Inflammatory macrophage (primary cell): Measurements from ENCODE around the gene NELL2.

Experiments used
- DNase-seq, 2 donors: peaks; one replicate each; pipeline ENCODE4 v3.0.0-alpha.2; 2020 to 2022

NELL2 gene

GRCh38 chr12:44589697-44590096 lies 286.4 kb downstream of the NELL2 start:
- DNase-seq: no peak

GRCh38 chr12:44588651-44589050 lies 287.5 kb downstream of the NELL2 start:
- no peak for DNase-seq

- no peak for DNase-seq
These were observed 291.5 kb downstream of the NELL2 start for GRCh38 chr12:44584625-44585024.

- DNase-seq: no peak
These were observed 293.6 kb downstream of the NELL2 start for GRCh38 chr12:44582521-44582920.

- no peak for DNase-seq
These were observed 294.4 kb downstream of the NELL2 start for GRCh38 chr12:44581642-44582242.

- no peak for DNase-seq
These were observed 301.5 kb downstream of the NELL2 start for GRCh38 chr12:44574586-44574985.

- DNase-seq: no peak
These were observed 302.4 kb downstream of the NELL2 start for GRCh38 chr12:44573723-44574122.

GRCh38 chr12:44571006-44571550 lies 305.0 kb downstream of the NELL2 start:
- no peak for DNase-seq

GRCh38 chr12:44570036-44570583 lies 306.0 kb downstream of the NELL2 start:
- DNase-seq: no peak

GRCh38 chr12:44565163-44565562 lies 311.0 kb downstream of the NELL2 start:
- no peak for DNase-seq

GRCh38 chr12:44563486-44563885 lies 312.6 kb downstream of the NELL2 start:
- no peak for DNase-seq

GRCh38 chr12:44558340-44559100 lies 317.6 kb downstream of the NELL2 start:
- no peak for DNase-seq

- no peak for DNase-seq
These were observed 320.7 kb downstream of the NELL2 start for GRCh38 chr12:44555454-44555853.

- no peak for DNase-seq
These were observed 324.5 kb downstream of the NELL2 start for GRCh38 chr12:44551631-44552030.

GRCh38 chr12:44550377-44550776 lies 325.7 kb downstream of the NELL2 start:
- DNase-seq: no peak

- no peak for DNase-seq
These were observed 330.1 kb downstream of the NELL2 start for GRCh38 chr12:44546060-44546459.

GRCh38 chr12:44544018-44544417 lies 332.1 kb downstream of the NELL2 start:
- DNase-seq: no peak

- DNase-seq: no peak
These were observed 333.4 kb downstream of the NELL2 start for GRCh38 chr12:44542716-44543115.

- no peak for DNase-seq
These were observed 338.8 kb downstream of the NELL2 start for GRCh38 chr12:44537354-44537753.

GRCh38 chr12:44532940-44533339 lies 343.2 kb downstream of the NELL2 start:
- no peak for DNase-seq

GRCh38 chr12:44531320-44531971 lies 344.7 kb downstream of the NELL2 start:
- DNase-seq: no peak

- no peak for DNase-seq
These were observed 349.4 kb downstream of the NELL2 start for GRCh38 chr12:44526655-44527182.
